K562 (cell line): ENCODE measurements around the gene CT55. TPM values are rescaled to one million over a fixed set of nuclear protein-coding genes. Genes with fewer than 3 reads are reported as not detected.

ENCODE experiments used
- EGR1 ChIP-seq: fragments of 450-650 bp; conservative IDR thresholded peaks from 2 replicates; pipeline ENCODE4 v1.6.1; 2017; ENCODE audit warnings: mild to moderate bottlenecking
- ELF1 ChIP-seq: fragments of 200-800 bp; sonication (Bioruptor generic); IDR thresholded peaks from 2 replicates; pipeline ENCODE4 v1.6.1; 2016; ENCODE audit warnings: missing genetic modification characterization, missing compliant biosample characterization
- FOXJ3 ChIP-seq: sonication (generic); formaldehyde crosslinking; IDR thresholded peaks from 2 replicates; pipeline ENCODE4 v1.4.0; 2020; ENCODE audit warnings: mild to moderate bottlenecking, missing genetic modification reagents
- HMGN3 ChIP-seq: IDR thresholded peaks from 2 replicates; pipeline ENCODE4 v1.6.1; 2011; ENCODE audit warnings: borderline replicate concordance, low read depth, mild to moderate bottlenecking, mixed read lengths, low read length; ENCODE audit not compliant: insufficient read length; ENCODE audit errors: extremely low read depth
- PHB2 ChIP-seq: fragments of 450-650 bp; IDR thresholded peaks from 2 replicates; pipeline ENCODE4 v1.6.1; 2017; ENCODE audit warnings: low read depth
- PHF8 ChIP-seq: fragments of 200-600 bp; sonication (generic); IDR thresholded peaks from 2 replicates; pipeline ENCODE4 v1.6.1; 2012; ENCODE audit warnings: mixed run types, mild to moderate bottlenecking, inconsistent platforms, low read length, moderate library complexity, borderline replicate concordance
- SRSF7 ChIP-seq: fragments of 200-400 bp; formaldehyde crosslinking; optimal IDR thresholded peaks from 2 replicates; pipeline ENCODE3; 2017; ENCODE audit warnings: mild to moderate bottlenecking, low read depth, low read length
- ZBTB17 ChIP-seq: fragments of 450-650 bp; formaldehyde crosslinking; IDR thresholded peaks from 2 replicates; pipeline ENCODE4 v1.4.0; 2020; ENCODE audit warnings: mild to moderate bottlenecking
- ZFP36 ChIP-seq: fragments of 150-350 bp; IDR thresholded peaks from 2 replicates; pipeline ENCODE4 v1.6.1; 2018; ENCODE audit warnings: low read length, low read depth; ENCODE audit not compliant: partially characterized antibody
- ZNF184 ChIP-seq: sonication (generic); formaldehyde crosslinking; IDR thresholded peaks from 2 replicates; pipeline ENCODE4 v1.5.0; 2020; ENCODE audit warnings: missing genetic modification reagents
- ZNF232 ChIP-seq: sonication (generic); formaldehyde crosslinking; IDR thresholded peaks from 2 replicates; pipeline ENCODE4 v1.8.0; 2022; ENCODE audit warnings: mild to moderate bottlenecking, missing genetic modification reagents
- ZNF311 ChIP-seq: fragments of 250-450 bp; sonication (Bioruptor Pico); IDR thresholded peaks from 2 replicates; pipeline ENCODE4 v1.4.0; 2020; ENCODE audit warnings: mild to moderate bottlenecking, moderate library complexity
- polyA plus RNA-seq, 8 experiments: library from polyadenylated mRNA; depleted of rRNA in 4 of 8; stranded (reverse) in 5 of 8; unstranded in 3 of 8; fragments of >200 nt; fragmentation: Nextera tagmentation in 2 of 8; fragmentation: Illumina TruSeq in 1 of 8; extraction: Ambion mirVana in 2 of 8; extraction: Trizol in 1 of 8; gene quantifications; 2 replicates each; pipeline versions ENCODE4 v1.2.1 to v1.2.3, GENCODE V29; 2011 to 2014; ENCODE audit warnings: inconsistent platforms in 1 of 8, missing spikeins in 1 of 8
- total RNA-seq, 7 experiments: library from RNA; depleted of rRNA in 6 of 7; stranded (reverse); fragments of >200 nt in 6 of 7; fragmentation: Illumina TruSeq in 2 of 7; extraction: Trizol in 2 of 7; gene quantifications; 2 replicates each; pipeline versions ENCODE4 v1.2.1 to v1.2.3, GENCODE V29; 2011 to 2021; ENCODE audit warnings: low replicate concordance in 1 of 7
- TF ChIP-seq, protein P1 (sequence below): fragments of 150-350 bp; conservative IDR thresholded peaks from 2 replicates; pipeline ENCODE4 v1.6.1; 2014; ENCODE audit warnings: low read length
- TF ChIP-seq, protein P2 (sequence below): fragments of 250-450 bp; sonication (Bioruptor Pico); IDR thresholded peaks from 2 replicates; pipeline ENCODE4 v1.4.0; 2020
- TF ChIP-seq, protein P3 (sequence below): fragments of 250-450 bp; sonication (Bioruptor Pico); IDR thresholded peaks from 2 replicates; pipeline ENCODE4 v1.8.0; 2021; ENCODE audit warnings: mild to moderate bottlenecking, moderate library complexity
- TF ChIP-seq, protein P4 (sequence below): fragments of 450-650 bp; conservative IDR thresholded peaks from 2 replicates; pipeline ENCODE4 v1.6.1; 2016; ENCODE audit warnings: missing genetic modification characterization, low read depth, mild to moderate bottlenecking, missing compliant biosample characterization, moderate library complexity

The CT55 gene
- total and polyA plus RNA-seq, 9 of the 15 experiments (the other 6 are each of a cell fraction or from before 2014, with no cell fraction given), result 48.5 to 98.9 (median 73.2) TPM

DNA sequence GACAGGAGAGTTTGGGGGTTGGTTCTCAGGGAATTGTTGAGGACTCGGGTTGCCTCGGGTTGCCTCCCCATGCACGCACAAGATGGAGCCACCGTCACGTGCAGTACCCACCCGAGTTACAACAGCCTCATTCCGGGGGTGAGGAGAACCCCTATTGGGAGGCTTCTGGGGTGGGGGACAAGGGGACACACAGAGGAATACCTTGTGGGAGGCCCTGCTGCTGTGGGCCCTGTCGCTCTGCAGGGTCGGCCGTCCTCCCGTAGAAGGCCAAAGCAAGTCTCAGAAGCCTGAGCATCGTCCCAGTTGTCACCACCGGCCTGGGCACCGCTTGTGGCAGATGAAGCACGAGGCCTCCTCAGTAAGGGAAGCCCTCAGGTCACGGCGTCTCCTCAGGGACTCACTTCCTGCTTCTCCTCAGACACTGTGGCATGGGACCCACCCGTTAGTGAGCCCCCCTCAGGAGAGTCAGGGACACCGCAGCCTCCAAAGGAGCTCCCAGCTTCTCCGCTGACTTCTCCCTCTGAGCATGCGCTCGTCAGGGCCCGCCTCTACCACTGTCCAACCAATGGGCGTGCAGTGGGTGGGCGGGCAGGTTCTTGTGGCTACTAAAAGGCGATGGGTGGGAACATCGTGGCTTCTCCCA is at the start of gene CT55 (continued):
- TF ChIP-seq, protein P1, sequence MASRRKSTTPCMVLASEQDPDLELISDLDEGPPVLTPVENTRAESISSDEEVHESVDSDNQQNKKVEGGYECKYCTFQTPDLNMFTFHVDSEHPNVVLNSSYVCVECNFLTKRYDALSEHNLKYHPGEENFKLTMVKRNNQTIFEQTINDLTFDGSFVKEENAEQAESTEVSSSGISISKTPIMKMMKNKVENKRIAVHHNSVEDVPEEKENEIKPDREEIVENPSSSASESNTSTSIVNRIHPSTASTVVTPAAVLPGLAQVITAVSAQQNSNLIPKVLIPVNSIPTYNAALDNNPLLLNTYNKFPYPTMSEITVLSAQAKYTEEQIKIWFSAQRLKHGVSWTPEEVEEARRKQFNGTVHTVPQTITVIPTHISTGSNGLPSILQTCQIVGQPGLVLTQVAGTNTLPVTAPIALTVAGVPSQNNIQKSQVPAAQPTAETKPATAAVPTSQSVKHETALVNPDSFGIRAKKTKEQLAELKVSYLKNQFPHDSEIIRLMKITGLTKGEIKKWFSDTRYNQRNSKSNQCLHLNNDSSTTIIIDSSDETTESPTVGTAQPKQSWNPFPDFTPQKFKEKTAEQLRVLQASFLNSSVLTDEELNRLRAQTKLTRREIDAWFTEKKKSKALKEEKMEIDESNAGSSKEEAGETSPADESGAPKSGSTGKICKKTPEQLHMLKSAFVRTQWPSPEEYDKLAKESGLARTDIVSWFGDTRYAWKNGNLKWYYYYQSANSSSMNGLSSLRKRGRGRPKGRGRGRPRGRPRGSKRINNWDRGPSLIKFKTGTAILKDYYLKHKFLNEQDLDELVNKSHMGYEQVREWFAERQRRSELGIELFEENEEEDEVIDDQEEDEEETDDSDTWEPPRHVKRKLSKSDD, result no peak
- TF ChIP-seq ZNF184 (CRISPR knock-in tag) (no peak), PHB2 (no peak), FOXJ3 (CRISPR knock-in tag) (no peak), ZNF311 (no peak), HMGN3 (no peak), ZNF232 (CRISPR knock-in tag) (no peak), PHF8 (peak; percentile 60; the same call in 1 of the 2 replicates), ELF1 (peak; percentile 84), EGR1 (peak; percentile 88), ZFP36 (no peak), ZBTB17 (CRISPR knock-in tag) (no peak), SRSF7 (no peak)
- TF ChIP-seq, protein P2, sequence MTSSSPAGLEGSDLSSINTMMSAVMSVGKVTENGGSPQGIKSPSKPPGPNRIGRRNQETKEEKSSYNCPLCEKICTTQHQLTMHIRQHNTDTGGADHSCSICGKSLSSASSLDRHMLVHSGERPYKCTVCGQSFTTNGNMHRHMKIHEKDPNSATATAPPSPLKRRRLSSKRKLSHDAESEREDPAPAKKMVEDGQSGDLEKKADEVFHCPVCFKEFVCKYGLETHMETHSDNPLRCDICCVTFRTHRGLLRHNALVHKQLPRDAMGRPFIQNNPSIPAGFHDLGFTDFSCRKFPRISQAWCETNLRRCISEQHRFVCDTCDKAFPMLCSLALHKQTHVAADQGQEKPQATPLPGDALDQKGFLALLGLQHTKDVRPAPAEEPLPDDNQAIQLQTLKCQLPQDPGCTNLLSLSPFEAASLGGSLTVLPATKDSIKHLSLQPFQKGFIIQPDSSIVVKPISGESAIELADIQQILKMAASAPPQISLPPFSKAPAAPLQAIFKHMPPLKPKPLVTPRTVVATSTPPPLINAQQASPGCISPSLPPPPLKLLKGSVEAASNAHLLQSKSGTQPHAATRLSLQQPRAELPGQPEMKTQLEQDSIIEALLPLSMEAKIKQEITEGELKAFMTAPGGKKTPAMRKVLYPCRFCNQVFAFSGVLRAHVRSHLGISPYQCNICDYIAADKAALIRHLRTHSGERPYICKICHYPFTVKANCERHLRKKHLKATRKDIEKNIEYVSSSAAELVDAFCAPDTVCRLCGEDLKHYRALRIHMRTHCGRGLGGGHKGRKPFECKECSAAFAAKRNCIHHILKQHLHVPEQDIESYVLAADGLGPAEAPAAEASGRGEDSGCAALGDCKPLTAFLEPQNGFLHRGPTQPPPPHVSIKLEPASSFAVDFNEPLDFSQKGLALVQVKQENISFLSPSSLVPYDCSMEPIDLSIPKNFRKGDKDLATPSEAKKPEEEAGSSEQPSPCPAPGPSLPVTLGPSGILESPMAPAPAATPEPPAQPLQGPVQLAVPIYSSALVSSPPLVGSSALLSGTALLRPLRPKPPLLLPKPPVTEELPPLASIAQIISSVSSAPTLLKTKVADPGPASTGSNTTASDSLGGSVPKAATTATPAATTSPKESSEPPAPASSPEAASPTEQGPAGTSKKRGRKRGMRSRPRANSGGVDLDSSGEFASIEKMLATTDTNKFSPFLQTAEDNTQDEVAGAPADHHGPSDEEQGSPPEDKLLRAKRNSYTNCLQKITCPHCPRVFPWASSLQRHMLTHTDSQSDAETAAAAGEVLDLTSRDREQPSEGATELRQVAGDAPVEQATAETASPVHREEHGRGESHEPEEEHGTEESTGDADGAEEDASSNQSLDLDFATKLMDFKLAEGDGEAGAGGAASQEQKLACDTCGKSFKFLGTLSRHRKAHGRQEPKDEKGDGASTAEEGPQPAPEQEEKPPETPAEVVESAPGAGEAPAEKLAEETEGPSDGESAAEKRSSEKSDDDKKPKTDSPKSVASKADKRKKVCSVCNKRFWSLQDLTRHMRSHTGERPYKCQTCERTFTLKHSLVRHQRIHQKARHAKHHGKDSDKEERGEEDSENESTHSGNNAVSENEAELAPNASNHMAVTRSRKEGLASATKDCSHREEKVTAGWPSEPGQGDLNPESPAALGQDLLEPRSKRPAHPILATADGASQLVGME (CRISPR knock-in tag), result no peak
- TF ChIP-seq, protein P3, sequence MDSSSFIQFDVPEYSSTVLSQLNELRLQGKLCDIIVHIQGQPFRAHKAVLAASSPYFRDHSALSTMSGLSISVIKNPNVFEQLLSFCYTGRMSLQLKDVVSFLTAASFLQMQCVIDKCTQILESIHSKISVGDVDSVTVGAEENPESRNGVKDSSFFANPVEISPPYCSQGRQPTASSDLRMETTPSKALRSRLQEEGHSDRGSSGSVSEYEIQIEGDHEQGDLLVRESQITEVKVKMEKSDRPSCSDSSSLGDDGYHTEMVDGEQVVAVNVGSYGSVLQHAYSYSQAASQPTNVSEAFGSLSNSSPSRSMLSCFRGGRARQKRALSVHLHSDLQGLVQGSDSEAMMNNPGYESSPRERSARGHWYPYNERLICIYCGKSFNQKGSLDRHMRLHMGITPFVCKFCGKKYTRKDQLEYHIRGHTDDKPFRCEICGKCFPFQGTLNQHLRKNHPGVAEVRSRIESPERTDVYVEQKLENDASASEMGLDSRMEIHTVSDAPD (CRISPR knock-in tag), result no peak
- TF ChIP-seq, protein P4, sequence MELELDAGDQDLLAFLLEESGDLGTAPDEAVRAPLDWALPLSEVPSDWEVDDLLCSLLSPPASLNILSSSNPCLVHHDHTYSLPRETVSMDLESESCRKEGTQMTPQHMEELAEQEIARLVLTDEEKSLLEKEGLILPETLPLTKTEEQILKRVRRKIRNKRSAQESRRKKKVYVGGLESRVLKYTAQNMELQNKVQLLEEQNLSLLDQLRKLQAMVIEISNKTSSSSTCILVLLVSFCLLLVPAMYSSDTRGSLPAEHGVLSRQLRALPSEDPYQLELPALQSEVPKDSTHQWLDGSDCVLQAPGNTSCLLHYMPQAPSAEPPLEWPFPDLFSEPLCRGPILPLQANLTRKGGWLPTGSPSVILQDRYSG (tag), result 0 out of 2 replicates have a peak, but pooled peaks have one; percentile 37
